ELR (cell line): Measurements from ENCODE around the gene KRTAP19-6.
"Not testable (repeated sequence)": the region's sequence is repeated elsewhere in the genome, so short reads cannot be mapped to it uniquely, and the experiment has no call there.

Experiments
- DNase-seq: peaks from one replicate; pipeline ENCODE4 v3.0.0-alpha.2; 2015; ENCODE audit warnings: low read depth

KRTAP19-6 gene

DNA sequence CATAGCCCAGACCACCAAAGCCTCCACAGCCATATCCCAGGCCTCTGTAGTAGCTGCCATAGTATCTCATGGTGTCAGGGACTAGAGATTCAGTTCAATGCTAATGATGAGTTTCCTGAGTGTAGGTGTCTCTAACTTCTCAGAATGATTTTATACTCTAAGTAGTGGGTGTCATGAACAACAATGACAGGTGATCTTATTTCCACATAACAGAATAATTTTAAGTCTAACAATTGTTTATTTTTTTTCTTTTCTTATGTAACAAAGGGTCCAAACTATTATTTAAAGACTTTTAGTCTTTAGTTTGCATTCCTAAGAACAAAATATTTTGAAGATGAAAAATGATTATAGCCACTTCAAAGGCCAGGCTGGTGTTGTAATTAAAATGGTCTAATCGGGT is at the start of gene KRTAP19-6:
KRTAP19-6 (minus strand) TSS at position 101 of the 400 bp plus-strand sequence; CDS start at position 70, 31 bp downstream.
- DNase-seq: no peak

DNA sequence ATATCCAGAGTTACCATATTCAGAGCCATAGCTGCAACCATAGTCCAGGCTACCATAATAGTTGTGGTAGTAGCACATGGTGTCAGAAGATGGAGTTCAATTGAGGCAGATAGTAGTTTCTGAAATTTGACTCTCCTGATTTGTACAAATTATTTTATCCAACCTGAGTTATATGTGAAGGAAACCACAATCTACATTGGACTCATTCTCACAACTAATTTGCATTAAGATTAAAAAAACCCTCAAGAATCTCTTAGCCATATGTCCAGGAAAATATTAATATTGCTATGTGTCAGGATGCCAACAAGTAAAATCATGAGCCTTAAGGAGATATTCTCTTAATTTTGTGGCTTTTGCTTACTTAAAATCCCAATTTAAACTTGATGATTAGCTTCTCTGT is 48.6 kb upstream of the KRTAP19-6 start, which contains the start of gene KRTAP22-2:
KRTAP22-2 (minus strand) TSS at position 101 of the 400 bp plus-strand sequence.
- no peak for DNase-seq

DNA sequence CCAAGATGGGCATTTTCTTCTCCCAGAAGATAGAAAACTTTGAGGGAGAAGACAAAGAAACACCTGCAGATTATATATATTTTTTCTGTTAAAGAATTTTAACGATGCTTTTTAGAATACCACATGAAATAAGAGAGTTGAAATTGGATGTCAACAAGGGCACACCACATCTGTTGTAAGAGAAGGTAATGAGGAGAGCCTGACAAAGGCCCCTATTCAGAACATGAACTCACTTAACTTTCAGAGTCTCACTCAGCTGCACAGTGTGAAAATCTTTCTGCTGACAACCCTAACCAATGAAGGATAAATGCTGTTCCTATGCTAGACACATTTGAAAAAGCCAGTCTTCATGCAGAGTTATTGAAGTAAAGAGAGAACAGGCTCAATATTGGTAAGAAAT is 41.2 kb upstream of the KRTAP19-6 start:
- DNase-seq: no peak

GRCh38 chr21:30580132-30580531 is 38.5 kb upstream of the KRTAP19-6 start:
- DNase-seq: no peak

GRCh38 chr21:30579346-30579745 is 37.7 kb upstream of the KRTAP19-6 start:
- no peak for DNase-seq

DNA sequence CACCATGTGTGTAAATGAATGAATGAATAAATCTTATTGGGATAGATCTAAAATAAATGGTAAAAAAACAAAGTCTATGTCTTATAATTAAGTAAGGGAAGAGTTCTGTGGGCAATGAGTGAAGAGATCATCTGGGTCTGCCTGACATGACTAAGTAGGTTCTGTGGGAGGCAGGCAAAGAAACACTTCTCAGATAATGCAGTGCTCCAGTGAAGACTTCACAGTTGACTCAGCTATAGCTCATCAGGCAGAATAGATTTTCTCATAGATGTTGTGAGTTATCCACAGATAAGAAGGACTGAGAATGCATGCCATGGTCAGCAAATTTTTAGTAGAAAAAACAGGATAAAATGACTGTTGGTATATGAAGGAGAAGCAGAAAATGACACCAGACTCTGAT is 36.1 kb upstream of the KRTAP19-6 start:
- DNase-seq: no peak

- DNase-seq: no peak
These were observed 26.0 kb upstream of the KRTAP19-6 start for GRCh38 chr21:30567617-30568016.

GRCh38 chr21:30563630-30564029 is 22.0 kb upstream of the KRTAP19-6 start:
- no peak for DNase-seq

- no peak for DNase-seq
These were observed 21.4 kb upstream of the KRTAP19-6 start for GRCh38 chr21:30563072-30563471.

DNA sequence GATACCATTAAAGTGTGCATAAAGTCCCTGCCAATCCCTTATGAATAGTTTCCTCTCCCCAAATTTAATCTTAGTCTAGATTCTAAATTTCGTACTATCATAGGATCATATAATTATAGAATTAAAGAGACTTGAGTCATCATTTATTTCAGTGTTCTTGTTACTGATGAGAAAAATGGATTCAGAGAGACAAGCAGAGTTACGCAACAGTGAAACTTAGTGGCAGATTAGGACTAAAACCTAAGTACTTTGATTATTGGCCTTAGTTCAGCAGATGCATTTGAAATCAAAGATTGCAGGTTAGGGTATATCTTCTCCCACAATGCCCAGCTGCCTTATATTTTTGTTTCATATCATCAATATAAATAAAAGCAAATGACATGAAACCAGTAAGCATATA is 20.3 kb upstream of the KRTAP19-6 start:
- DNase-seq: no peak

GRCh38 chr21:30561264-30561895 is 19.7 kb upstream of the KRTAP19-6 start, which contains the start of gene KRTAP19-7:
TSS of gene KRTAP19-7 (minus strand) at chr21:30561314. CDS start at chr21:30561289, 25 bp downstream.
- no peak for DNase-seq

DNA sequence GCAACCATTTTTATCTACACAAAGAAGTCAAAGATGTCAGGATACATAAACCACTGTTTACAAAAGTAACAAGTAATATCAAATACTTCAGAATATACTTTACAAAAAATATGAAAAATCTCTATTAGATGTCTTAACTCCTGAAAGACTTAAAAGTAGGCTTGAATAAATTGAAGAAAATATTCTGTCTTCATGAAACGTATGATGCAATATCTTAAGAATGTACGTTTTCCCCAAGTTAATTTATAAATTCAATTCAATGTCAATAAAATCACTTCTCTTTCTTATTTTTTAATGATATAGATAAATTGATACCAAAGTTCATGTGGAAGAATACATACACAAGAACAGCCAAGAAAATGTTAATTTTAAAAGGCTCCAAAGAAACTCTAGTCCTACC is 13.4 kb upstream of the KRTAP19-6 start:
- no peak for DNase-seq

- DNase-seq: no peak
These were observed 11.1 kb upstream of the KRTAP19-6 start for GRCh38 chr21:30552782-30553181.

GRCh38 chr21:30518876-30519275 is 22.8 kb downstream of the KRTAP19-6 start:
- no peak for DNase-seq

GRCh38 chr21:30515681-30516080 is 26.0 kb downstream of the KRTAP19-6 start:
- no peak for DNase-seq

DNA sequence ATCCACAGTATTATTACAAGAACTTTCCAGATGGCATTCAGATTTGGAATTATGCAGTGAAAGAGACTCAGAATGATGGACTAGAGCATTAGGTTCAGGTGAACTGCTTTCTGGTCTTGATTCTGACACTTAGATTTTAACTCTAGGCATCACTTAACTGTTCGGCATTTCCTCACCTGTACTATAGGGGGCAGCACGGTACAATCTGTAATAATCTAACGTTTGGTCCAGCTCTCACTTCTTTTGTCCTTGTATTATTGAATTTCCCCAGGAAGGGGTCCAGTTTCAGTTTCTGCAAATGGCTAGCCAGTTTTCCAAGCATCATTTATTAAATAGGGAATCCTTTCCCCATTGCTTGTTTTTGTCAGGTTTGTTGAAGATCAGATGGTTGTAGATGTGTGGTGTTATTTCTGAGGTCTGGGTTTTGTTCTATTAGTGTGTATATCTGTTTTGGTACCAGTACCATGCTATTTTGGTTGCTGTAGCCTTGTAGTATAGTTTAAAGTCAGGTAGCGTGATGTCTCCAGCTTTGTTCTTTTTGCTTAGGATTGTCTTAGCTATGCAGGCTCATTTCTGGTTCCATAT is 36.0 kb downstream of the KRTAP19-6 start:
- not testable (repeated sequence) for DNase-seq

DNA sequence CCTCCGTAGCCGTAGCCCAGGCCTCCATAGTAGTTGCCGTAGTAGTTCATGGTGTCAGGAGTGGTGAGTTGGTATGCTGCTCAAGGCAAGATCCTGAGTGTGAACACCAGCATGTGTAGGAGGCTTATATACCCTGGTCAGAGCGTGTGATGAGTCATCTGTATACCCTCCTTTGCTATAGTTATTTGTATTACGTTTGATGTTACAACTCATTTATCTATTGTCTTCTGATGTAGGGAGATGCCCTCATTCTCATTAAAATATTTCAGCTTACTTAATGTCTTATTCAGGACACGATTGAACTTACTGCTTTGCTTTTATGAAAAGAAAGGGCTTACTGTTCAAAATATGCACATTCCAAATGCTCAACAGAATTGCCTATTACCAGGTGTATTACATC is 39.6 kb downstream of the KRTAP19-6 start, which contains the start of gene KRTAP19-5:
KRTAP19-5 (minus strand) TSS at position 101 of the 400 bp plus-strand sequence; CDS start at position 50, 51 bp downstream.
- no peak for DNase-seq

- DNase-seq: no peak
These were observed 44.6 kb downstream of the KRTAP19-6 start, which contains the start of gene KRTAP19-4 for GRCh38 chr21:30497065-30497464. TSS of gene KRTAP19-4 (minus strand) at chr21:30497165. CDS start at chr21:30497110, 55 bp downstream.

- DNase-seq: no peak
These were observed 49.7 kb downstream of the KRTAP19-6 start, which contains the start of gene KRTAP19-3 for GRCh38 chr21:30491963-30492428. TSS of gene KRTAP19-3 (minus strand) at chr21:30492013. CDS start at chr21:30491957, 56 bp downstream.
